ENCODE results near the gene STAB2. TPM values are rescaled to one million over a fixed set of nuclear protein-coding genes. Genes with fewer than 3 reads are reported as not detected.

The STAB2 gene
- total RNA-seq, 1 experiment from 2014 or later, result not detected

DNA sequence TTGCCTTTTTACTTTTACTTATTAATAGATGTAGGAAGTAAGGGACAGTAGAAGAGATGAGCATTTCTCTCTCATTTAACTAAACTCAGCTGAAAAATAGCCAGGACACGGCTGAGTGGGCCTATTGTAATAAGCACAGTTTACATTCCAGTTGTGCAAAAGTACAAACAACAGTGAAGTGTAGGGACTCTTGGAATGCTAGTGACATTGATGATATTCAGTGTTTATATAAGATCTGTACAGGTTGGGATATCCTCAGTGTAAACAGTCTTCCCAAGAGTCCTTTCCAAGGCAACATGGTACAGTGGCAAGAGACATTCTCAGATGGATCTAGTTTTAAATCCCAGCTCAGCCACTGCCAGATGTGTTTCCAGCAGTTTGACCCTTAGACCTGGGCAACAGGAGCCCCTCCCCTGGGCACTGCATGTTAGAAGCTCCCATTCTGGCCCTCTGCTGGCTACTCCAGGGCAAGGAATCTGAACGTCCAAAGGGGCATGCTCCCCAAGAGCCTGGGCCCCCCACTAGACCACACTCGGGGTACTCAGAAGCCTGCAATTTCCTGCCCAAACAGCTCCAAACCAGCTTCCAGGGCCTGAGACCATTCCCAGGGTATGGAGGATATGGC, 55.3 kb downstream of the STAB2 start:
- no TSS peak for BruUV-seq (replicated peaks)
- Histone ChIP-seq H3K9me2 (ENCODE audit: insufficient read depth) (no peaks in the 10 kb centered on the region), H3K27me3 (ENCODE audit: insufficient read depth, low read length) (no peaks in the 10 kb centered on the region), H3K36me3 (ENCODE audit: control insufficient read depth in 1 of 2, insufficient read depth in 2 of 2, low read length in 2 of 2) (no peaks in the 10 kb centered on the region), H3K4me3 (replicated peaks in 1 of 2; ENCODE audit: low read depth in 1 of 2, low read length in 2 of 2) (no peak overlapping the region), H4K20me1 (ENCODE audit: insufficient read depth) (no peaks in the 10 kb centered on the region), H3K27ac (ENCODE audit: low read depth, low read length) (no peak overlapping the region), H3K9ac (ENCODE audit: low read length) (no peak overlapping the region), H3K4me1 (ENCODE audit: control insufficient read depth in 1 of 2, insufficient read depth in 2 of 2, low read length in 2 of 2) (no peaks in the 10 kb centered on the region), H2AFZ (ENCODE audit: low read depth, low read length, poor library complexity, severe bottlenecking) (no peak overlapping the region), H3K9me3 (ENCODE audit: control insufficient read depth in 1 of 2, insufficient read depth in 1 of 2, low read depth in 1 of 2, low read length in 2 of 2) (no peaks in the 10 kb centered on the region), H3K79me2 (ENCODE audit: insufficient read depth, low read length) (no peaks in the 10 kb centered on the region), H3K4me2 (ENCODE audit: low read length) (no peak overlapping the region)
- RAD21 ChIA-PET (ENCODE audit: low non-redundant PET in 1 of 2, low total read pairs in 2 of 2, uncharacterized antibody in 2 of 2, unreplicated experiment in 2 of 2), result no interaction called here
- POLR2A ChIA-PET, result no interaction called here
- TF ChIP-seq, protein P1, sequence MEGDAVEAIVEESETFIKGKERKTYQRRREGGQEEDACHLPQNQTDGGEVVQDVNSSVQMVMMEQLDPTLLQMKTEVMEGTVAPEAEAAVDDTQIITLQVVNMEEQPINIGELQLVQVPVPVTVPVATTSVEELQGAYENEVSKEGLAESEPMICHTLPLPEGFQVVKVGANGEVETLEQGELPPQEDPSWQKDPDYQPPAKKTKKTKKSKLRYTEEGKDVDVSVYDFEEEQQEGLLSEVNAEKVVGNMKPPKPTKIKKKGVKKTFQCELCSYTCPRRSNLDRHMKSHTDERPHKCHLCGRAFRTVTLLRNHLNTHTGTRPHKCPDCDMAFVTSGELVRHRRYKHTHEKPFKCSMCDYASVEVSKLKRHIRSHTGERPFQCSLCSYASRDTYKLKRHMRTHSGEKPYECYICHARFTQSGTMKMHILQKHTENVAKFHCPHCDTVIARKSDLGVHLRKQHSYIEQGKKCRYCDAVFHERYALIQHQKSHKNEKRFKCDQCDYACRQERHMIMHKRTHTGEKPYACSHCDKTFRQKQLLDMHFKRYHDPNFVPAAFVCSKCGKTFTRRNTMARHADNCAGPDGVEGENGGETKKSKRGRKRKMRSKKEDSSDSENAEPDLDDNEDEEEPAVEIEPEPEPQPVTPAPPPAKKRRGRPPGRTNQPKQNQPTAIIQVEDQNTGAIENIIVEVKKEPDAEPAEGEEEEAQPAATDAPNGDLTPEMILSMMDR (IDR thresholded peaks at IDR 0.05 in 2 of 3, conservative IDR thresholded peaks at IDR 0.05 in 1 of 3; ENCODE audit: borderline replicate concordance in 1 of 3, insufficient read depth in 1 of 3, low read depth in 2 of 3, low read length in 2 of 3), result 0 out of 6 replicates have a peak, but pooled peaks of 1 of the 3 experiments have one; percentile 7
- TF ChIP-seq, protein P2, sequence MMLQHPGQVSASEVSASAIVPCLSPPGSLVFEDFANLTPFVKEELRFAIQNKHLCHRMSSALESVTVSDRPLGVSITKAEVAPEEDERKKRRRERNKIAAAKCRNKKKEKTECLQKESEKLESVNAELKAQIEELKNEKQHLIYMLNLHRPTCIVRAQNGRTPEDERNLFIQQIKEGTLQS (IDR thresholded peaks at IDR 0.05), result no peak
- CTCF ChIA-PET, result interaction anchor here (2.2 kb wide), 1 partner anchor 10 kb away, joined by 16 read pairs; no protein-coding TSS in a partner anchor
- peak; percentile 57; the same call in 1 of the 2 replicates for ATAC-seq
- intact Hi-C loops (cut with micrococcal nuclease), result no loop called here
- DNase-seq (ENCODE audit: low read depth, low spot score), result no peak

- POLR2A ChIA-PET, result no interaction called here
- Histone ChIP-seq H3K4me2 (ENCODE audit: low read length) (no peak overlapping the region), H3K9me3 (ENCODE audit: control insufficient read depth in 1 of 2, insufficient read depth in 1 of 2, low read depth in 1 of 2, low read length in 2 of 2) (no peaks in the 10 kb centered on the region), H3K4me3 (replicated peaks in 1 of 2; ENCODE audit: low read depth in 1 of 2, low read length in 2 of 2) (no peak overlapping the region), H2AFZ (ENCODE audit: low read depth, low read length, poor library complexity, severe bottlenecking) (no peak overlapping the region), H3K27me3 (ENCODE audit: insufficient read depth, low read length) (no peaks in the 10 kb centered on the region; the same call in 1 of the 2 replicates), H4K20me1 (ENCODE audit: insufficient read depth) (no peaks in the 10 kb centered on the region), H3K9me2 (ENCODE audit: insufficient read depth) (no peaks in the 10 kb centered on the region), H3K4me1 (ENCODE audit: control insufficient read depth in 1 of 2, insufficient read depth in 2 of 2, low read length in 2 of 2) (no peaks in the 10 kb centered on the region), H3K36me3 (ENCODE audit: control insufficient read depth in 1 of 2, insufficient read depth in 2 of 2, low read length in 2 of 2) (no peaks in the 10 kb centered on the region), H3K9ac (ENCODE audit: low read length) (no peak overlapping the region), H3K79me2 (ENCODE audit: insufficient read depth, low read length) (no peaks in the 10 kb centered on the region), H3K27ac (ENCODE audit: low read depth, low read length) (no peak overlapping the region)
- intact Hi-C loops (cut with micrococcal nuclease), result no loop called here
- no peak for TF ChIP-seq SIN3A (IDR thresholded peaks at IDR 0.05; ENCODE audit: low read depth)
- TF ChIP-seq EGR1 (IDR thresholded peaks at IDR 0.05; ENCODE audit: low read depth), result no peak
- TF ChIP-seq YY1 (IDR thresholded peaks at IDR 0.05; ENCODE audit: extremely low read depth, insufficient replicate concordance, low read depth, low read length), result no peak
- no peak for TF ChIP-seq CBX3 (IDR thresholded peaks at IDR 0.05; ENCODE audit: low read depth)
- CTCF ChIA-PET, result interaction anchor here (2.0 kb wide), 1 partner anchor 12 kb away, joined by 9 read pairs; no protein-coding TSS in a partner anchor
- ATAC-seq (no peak), DNase-seq (ENCODE audit: low read depth, low spot score) (no peak)
- RAD21 ChIA-PET (ENCODE audit: low non-redundant PET in 1 of 2, low total read pairs in 2 of 2, uncharacterized antibody in 2 of 2, unreplicated experiment in 2 of 2), result no interaction called here
- BruUV-seq (replicated peaks), result no TSS peak
These were observed 58.1 kb downstream of the STAB2 start for GRCh38 chr12:103645202-103645601.
